Retinal pigment epithelial cell (primary cell): Measurements from ENCODE around the gene RXRA.

Experiments used
- DNase-seq: peaks from one replicate; pipeline ENCODE4 v3.0.0-alpha.2; 2010; ENCODE audit warnings: low read depth
- H3K4me3 ChIP-seq: 2 replicates; pipeline ENCODE4 v1.5.1; 2011; ENCODE audit warnings: mild to moderate bottlenecking, low read length, control low read depth, moderate library complexity
- CTCF ChIP-seq: conservative IDR thresholded peaks from 2 replicates; pipeline ENCODE4 v1.5.1; 2011; ENCODE audit warnings: low read depth, low read length, control low read depth, inconsistent platforms

Gene RXRA

GRCh38 chr9:134438195-134438788, 112.0 kb downstream of the RXRA start:
- DNase-seq = no peak
- no peak overlapping the region for H3K4me3 ChIP-seq
- TF ChIP-seq CTCF = peak; percentile 37

GRCh38 chr9:134439368-134439784, 113.1 kb downstream of the RXRA start:
- H3K4me3 ChIP-seq = no peak overlapping the region
- TF ChIP-seq CTCF = no peak
- no peak for DNase-seq

DNA sequence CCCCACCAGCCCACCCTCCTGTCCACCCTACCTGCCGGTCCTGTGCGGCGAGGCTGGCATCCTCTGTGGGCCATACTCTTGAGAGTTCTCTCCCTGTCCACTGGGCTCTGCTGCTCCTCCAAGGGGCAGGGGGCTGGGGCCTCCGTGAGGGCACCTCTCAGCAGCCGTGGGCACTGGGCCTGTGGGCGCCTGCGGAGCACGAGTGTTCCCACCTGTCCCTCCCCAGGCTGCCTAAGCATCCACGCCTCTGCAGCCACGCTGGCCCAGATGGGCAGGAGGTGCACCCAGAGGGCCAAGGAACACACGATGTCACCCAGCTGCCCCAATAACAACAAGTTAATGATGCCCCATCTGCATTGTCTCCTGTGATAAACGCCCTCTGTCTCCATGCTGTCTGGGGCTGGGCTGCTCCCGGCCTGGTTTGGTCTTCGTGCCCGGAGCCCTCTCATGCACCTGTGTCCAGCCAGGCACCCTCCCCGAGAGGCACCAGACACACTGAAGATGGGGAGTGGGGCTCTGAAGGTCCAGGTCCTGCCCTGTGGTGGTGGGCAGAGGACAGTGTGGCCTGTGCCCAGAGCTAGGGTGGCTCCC, 114.5 kb downstream of the RXRA start:
- no peak overlapping the region for H3K4me3 ChIP-seq
- TF ChIP-seq CTCF = no peak
- no peak for DNase-seq

DNA sequence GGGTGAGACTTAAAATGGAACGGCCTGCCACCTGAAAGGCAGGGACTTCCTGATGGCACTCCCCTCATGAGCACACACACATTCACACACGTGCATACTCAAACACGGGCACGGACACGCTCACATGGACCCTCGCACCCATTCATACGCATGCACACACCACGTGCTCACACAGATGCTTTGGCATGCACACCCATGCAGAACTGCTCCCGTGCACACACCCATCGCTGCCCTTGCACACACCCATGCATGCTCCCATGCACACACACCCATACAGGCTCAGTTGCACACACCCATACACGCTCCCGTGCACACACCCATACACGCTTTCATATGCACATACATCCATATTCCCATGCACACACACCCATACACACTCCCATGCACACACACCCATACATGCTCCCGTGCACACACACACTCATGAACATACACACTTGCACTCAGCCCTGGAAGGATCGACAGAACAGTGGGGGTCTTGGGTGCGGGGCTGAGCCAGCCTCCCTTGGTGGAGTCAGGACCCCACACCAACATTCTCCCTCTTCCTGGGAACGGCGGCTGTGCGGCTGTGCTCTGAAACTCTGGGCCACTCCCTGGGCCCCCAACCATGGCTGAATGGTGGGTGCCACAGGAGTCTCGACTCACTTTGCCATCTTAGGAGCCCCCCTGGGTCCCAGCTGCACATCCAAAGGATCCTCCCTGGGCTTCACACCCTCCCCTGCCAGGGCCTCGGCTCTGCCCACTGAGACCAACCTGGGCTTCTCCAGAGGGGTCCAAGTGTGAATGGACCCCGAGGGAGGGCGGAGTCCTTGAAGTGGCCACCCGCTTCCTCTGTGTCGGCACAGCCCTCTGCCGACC, 115.2 kb downstream of the RXRA start:
- H3K4me3 ChIP-seq = no peak overlapping the region
- TF ChIP-seq CTCF = no peak
- DNase-seq = no peak

- no peak overlapping the region for H3K4me3 ChIP-seq
- DNase-seq = no peak
- TF ChIP-seq CTCF = no peak
These were observed 115.8 kb downstream of the RXRA start for GRCh38 chr9:134442085-134442474.

- no peak overlapping the region for H3K4me3 ChIP-seq
- TF ChIP-seq CTCF = no peak
- no peak for DNase-seq
These were observed 116.4 kb downstream of the RXRA start for GRCh38 chr9:134442486-134443173.
